Measurements from ENCODE around the gene ERCC6. TPM values are rescaled to one million over a fixed set of nuclear protein-coding genes. Genes with fewer than 3 reads are reported as not detected.

ERCC6 gene
- total RNA-seq, 1 donor from 2014 or later = 46.2 TPM

DNA sequence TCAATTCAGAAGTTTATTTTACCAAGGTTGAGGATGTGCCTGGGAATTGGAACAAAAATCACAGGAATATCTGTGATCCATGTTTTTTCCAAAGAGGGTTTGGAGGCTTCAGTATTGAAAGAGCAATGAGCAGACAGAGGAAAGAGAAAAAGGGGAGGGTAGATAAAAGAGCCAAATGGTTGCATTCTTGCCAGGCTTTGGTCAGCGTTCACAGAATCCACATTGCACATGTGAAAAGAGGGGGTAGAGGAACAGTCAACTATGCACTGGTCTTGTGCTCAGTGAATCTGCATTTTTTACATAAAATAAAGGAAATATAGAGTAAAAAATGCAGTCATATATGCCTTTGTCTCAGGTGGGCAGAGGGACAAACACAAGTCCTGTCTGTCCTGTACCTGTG lies 20.6 kb upstream of the ERCC6 start:
- ChIA-PET POLR2A (no interaction called here), CTCF (no interaction called here)
- no peaks in the 10 kb centered on the region for H3K4me1 Mint-ChIP-seq
- intact Hi-C loops (cut with micrococcal nuclease) = no loop called here
- TF ChIP-seq, protein P1, sequence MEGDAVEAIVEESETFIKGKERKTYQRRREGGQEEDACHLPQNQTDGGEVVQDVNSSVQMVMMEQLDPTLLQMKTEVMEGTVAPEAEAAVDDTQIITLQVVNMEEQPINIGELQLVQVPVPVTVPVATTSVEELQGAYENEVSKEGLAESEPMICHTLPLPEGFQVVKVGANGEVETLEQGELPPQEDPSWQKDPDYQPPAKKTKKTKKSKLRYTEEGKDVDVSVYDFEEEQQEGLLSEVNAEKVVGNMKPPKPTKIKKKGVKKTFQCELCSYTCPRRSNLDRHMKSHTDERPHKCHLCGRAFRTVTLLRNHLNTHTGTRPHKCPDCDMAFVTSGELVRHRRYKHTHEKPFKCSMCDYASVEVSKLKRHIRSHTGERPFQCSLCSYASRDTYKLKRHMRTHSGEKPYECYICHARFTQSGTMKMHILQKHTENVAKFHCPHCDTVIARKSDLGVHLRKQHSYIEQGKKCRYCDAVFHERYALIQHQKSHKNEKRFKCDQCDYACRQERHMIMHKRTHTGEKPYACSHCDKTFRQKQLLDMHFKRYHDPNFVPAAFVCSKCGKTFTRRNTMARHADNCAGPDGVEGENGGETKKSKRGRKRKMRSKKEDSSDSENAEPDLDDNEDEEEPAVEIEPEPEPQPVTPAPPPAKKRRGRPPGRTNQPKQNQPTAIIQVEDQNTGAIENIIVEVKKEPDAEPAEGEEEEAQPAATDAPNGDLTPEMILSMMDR (IDR thresholded peaks at IDR 0.05) = no peak
- H3K9me3 Mint-ChIP-seq = no peaks in the 10 kb centered on the region
- ATAC-seq (ENCODE audit: low read depth) (no peak), DNase-seq (no peak)
- H3K27ac Mint-ChIP-seq = no peak overlapping the region
- no peak overlapping the region for H3K4me3 Mint-ChIP-seq
- H3K36me3 Mint-ChIP-seq (ENCODE audit: low read depth) = no peaks in the 10 kb centered on the region
- H3K27me3 Mint-ChIP-seq = peaks cover 21% of the 10 kb centered on the region

DNA sequence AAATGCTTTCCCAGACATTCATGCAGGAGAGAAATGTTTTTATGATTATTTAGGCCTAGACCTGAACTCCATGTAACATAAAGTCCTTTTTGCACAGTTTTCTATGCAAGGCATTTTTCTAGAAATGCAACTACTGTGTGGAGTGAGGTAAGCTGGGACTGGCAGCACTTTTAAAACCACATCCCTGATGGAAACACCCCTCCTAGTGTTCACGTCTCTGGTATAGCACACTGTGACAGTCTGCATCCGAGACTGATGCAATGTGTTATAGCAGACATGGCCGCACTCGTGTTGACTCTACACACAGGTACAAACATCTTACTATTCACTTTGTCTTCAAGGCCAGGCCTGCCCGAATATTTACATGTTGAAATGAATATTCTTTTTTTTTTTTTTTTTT lies 19.3 kb upstream of the ERCC6 start:
- no peaks in the 10 kb centered on the region for H3K4me1 Mint-ChIP-seq
- no peak overlapping the region for H3K27ac Mint-ChIP-seq
- ChIA-PET CTCF (no interaction called here), POLR2A (no interaction called here)
- H3K36me3 Mint-ChIP-seq (ENCODE audit: low read depth) = no peaks in the 10 kb centered on the region
- no peaks in the 10 kb centered on the region for H3K9me3 Mint-ChIP-seq
- peaks cover 22% of the 10 kb centered on the region for H3K27me3 Mint-ChIP-seq
- TF ChIP-seq, protein P1 (IDR thresholded peaks at IDR 0.05) = no peak
- no peak for ATAC-seq (ENCODE audit: low read depth)
- no peak for DNase-seq
- no peak overlapping the region for H3K4me3 Mint-ChIP-seq
- intact Hi-C loops (cut with micrococcal nuclease) = no loop called here

DNA sequence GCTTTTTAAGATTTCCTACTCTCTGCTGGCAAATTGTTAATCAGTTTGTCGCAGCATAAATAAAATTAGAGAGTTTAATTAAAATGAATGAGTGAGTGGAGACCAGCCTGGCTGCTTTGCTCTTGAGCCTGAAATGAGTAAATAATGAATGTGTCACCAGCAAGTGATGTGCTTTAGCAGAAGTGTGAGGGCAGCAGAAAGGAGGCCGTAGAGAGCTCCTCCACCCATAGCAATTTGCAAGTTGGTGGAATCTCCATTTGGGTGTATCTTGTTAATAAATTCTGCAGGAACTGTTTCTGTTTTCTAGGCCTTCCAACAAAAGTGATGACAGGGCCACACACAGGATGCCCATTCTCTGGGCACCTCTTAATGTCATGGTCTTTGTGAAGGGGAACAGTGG lies 18.8 kb upstream of the ERCC6 start:
- no peaks in the 10 kb centered on the region for H3K9me3 Mint-ChIP-seq
- CTCF ChIA-PET = no interaction called here
- H3K27me3 Mint-ChIP-seq = peaks cover 24% of the 10 kb centered on the region
- H3K27ac Mint-ChIP-seq = no peak overlapping the region
- TF ChIP-seq, protein P1 (IDR thresholded peaks at IDR 0.05) = no peak
- H3K4me3 Mint-ChIP-seq = no peak overlapping the region
- ATAC-seq (ENCODE audit: low read depth) (no peak), DNase-seq (no peak)
- intact Hi-C loops (cut with micrococcal nuclease) = no loop called here
- no peaks in the 10 kb centered on the region for H3K36me3 Mint-ChIP-seq (ENCODE audit: low read depth)
- no peaks in the 10 kb centered on the region for H3K4me1 Mint-ChIP-seq
- POLR2A ChIA-PET = no interaction called here

DNA sequence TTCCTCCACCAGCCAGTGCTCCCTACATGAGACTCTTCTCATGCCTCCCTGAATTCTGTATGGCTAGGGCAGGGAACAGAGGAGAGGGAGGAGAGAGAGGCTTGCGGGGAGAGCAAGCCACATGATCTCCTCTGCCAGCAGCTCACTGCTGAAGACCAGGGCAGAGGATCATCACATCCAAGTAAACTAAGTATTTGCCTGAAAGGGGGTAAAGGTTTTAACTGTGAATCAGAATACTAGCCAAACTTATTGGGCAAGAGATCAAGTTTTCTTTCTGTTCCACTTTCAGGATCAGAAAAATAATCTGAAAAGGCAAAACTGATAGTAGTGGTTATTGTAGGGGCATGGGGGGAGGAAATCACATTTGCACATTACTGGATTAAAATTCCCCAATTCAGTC lies 17.8 kb upstream of the ERCC6 start:
- DNase-seq (no peak), ATAC-seq (ENCODE audit: low read depth) (no peak)
- no peak overlapping the region for H3K4me3 Mint-ChIP-seq
- no peaks in the 10 kb centered on the region for H3K9me3 Mint-ChIP-seq
- no peaks in the 10 kb centered on the region for H3K4me1 Mint-ChIP-seq
- TF ChIP-seq, protein P1 (IDR thresholded peaks at IDR 0.05) = no peak
- H3K27me3 Mint-ChIP-seq = peaks cover 24% of the 10 kb centered on the region
- CTCF ChIA-PET = no interaction called here
- H3K36me3 Mint-ChIP-seq (ENCODE audit: low read depth) = no peaks in the 10 kb centered on the region
- H3K27ac Mint-ChIP-seq = no peak overlapping the region
- intact Hi-C loops (cut with micrococcal nuclease) = no loop called here
- POLR2A ChIA-PET = no interaction called here

DNA sequence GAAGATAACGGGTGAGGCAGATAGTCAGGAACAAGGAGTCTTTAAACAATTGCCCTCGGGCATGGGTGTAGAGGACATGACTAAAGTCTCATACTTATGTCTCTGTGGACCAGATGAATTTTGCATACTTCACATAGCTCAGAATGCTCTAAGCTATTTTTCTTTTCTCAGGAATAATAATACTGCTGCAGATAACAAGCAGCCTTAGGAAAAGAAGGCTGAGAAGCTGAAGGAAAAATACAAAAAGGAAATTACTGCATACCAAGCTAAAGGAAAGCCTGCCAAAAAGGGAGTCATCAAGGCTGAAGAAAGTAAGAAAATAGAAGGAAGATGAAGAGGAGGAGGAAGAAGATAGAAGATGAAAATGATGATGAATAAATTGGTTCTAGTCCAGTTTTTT lies 13.4 kb upstream of the ERCC6 start:
- no peaks in the 10 kb centered on the region for H3K9me3 Mint-ChIP-seq
- no peaks in the 10 kb centered on the region for H3K4me1 Mint-ChIP-seq
- CTCF ChIA-PET = no interaction called here
- intact Hi-C loops (cut with micrococcal nuclease) = no loop called here
- ATAC-seq (ENCODE audit: low read depth) (no peak), DNase-seq (no peak)
- no peaks in the 10 kb centered on the region for H3K36me3 Mint-ChIP-seq (ENCODE audit: low read depth)
- H3K27me3 Mint-ChIP-seq = peaks cover 19% of the 10 kb centered on the region
- H3K27ac Mint-ChIP-seq = no peak overlapping the region
- POLR2A ChIA-PET = interaction anchor here (0.7 kb wide), 1 partner anchor 1228 kb away, joined by 5 read pairs; no protein-coding TSS in a partner anchor
- H3K4me3 Mint-ChIP-seq = no peak overlapping the region
- TF ChIP-seq, protein P1 (IDR thresholded peaks at IDR 0.05) = no peak
